Karpas-422 (cell line): ENCODE measurements around the gene AMT. TPM values are rescaled to one million over a fixed set of nuclear protein-coding genes. Genes with fewer than 3 reads are reported as not detected.

Experiments used
- DNase-seq: peaks from one replicate; pipeline ENCODE4 v3.0.0-alpha.2; 2015
- H2AFZ ChIP-seq: fragments of 200-600 bp; sonication (generic); 2 replicates; pipeline ENCODE4 v1.6.1; 2014; ENCODE audit warnings: antibody characterized with exemption, low read length, mixed read lengths
- H3K27ac ChIP-seq: fragments of 200-600 bp; sonication (generic); 2 replicates; pipeline ENCODE4 v1.5.1; 2014; ENCODE audit warnings: mild to moderate bottlenecking, low read length, moderate library complexity
- H3K27me3 ChIP-seq: fragments of 200-600 bp; sonication (generic); 2 replicates; pipeline ENCODE4 v1.6.1; 2014; ENCODE audit warnings: low read length, mixed read lengths
- H3K36me3 ChIP-seq: fragments of 200-600 bp; sonication (generic); 2 replicates; pipeline ENCODE4 v1.6.1; 2014; ENCODE audit warnings: low read length, mixed read lengths; ENCODE audit not compliant: insufficient read depth
- H3K4me1 ChIP-seq: fragments of 200-600 bp; sonication (generic); 2 replicates; pipeline ENCODE4 v1.6.1; 2014; ENCODE audit warnings: mild to moderate bottlenecking, low read length, mixed read lengths
- H3K4me2 ChIP-seq: fragments of 200-600 bp; sonication (generic); 2 replicates; pipeline ENCODE4 v1.6.1; 2014; ENCODE audit warnings: low read length, low read depth, mild to moderate bottlenecking; ENCODE audit not compliant: poor library complexity, severe bottlenecking
- H3K4me3 ChIP-seq: fragments of 200-600 bp; sonication (generic); 2 replicates; pipeline ENCODE4 v1.5.1; 2014; ENCODE audit warnings: mild to moderate bottlenecking, antibody characterized with exemption, low read length, mixed read lengths
- H3K79me2 ChIP-seq: fragments of 200-600 bp; sonication (generic); 2 replicates; pipeline ENCODE4 v1.6.1; 2014; ENCODE audit warnings: mild to moderate bottlenecking, low read length, mixed read lengths
- H3K9ac ChIP-seq: fragments of 200-600 bp; sonication (generic); 2 replicates; pipeline ENCODE4 v1.6.0; 2014; ENCODE audit warnings: low read length
- H3K9me2 ChIP-seq: fragments of 200-600 bp; sonication (generic), shearing (Covaris generic); replicated peaks from 2 replicates; pipeline ENCODE4 v1.6.0; 2014; ENCODE audit warnings: mild to moderate bottlenecking, low read length, moderate library complexity; ENCODE audit not compliant: insufficient read depth
- H3K9me3 ChIP-seq: fragments of 300-700, 200-600 bp; sonication (generic); 2 replicates; pipeline ENCODE4 v1.6.1; 2014; ENCODE audit warnings: low read length, mixed read lengths
- H4K20me1 ChIP-seq: fragments of 200-600 bp; sonication (generic); 2 replicates; pipeline ENCODE4 v1.6.1; 2014; ENCODE audit warnings: mild to moderate bottlenecking, antibody characterized with exemption, low read length, low read depth; ENCODE audit not compliant: insufficient read depth
- total RNA-seq: library from RNA; depleted of rRNA; stranded (reverse); fragments of >200 nt; shearing (Covaris generic); gene quantifications from 2 replicates; pipeline ENCODE4 v1.2.3, GENCODE V29; 2014; ENCODE audit warnings: low replicate concordance

Gene AMT
- total RNA-seq, 1 experiment from 2014 or later, result 5.9 TPM

DNA sequence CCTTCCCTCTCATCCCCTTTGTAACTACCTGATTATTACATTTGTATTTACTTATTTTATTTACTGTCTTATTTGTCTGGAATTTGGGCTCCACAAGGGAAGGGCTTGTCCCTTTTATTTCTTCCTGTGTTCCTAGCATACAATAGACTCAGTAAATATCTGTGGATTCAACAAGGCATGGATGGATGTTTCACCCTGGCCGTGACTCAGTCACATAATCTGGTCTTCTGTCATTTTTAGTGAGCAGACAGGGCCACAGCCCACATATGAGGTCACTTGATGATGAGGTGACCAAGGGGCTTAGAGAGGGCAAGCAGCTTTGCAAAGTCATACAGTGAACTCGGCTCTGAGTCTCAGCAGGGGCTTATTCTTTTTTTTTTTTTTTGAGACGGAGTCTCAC, 39.9 kb upstream of the AMT start:
- H3K79me2 ChIP-seq, result no peaks in the 10 kb centered on the region
- no peaks in the 10 kb centered on the region for H4K20me1 ChIP-seq
- no peak for DNase-seq
- no peak overlapping the region for H3K4me2 ChIP-seq
- no peak overlapping the region for H3K4me3 ChIP-seq
- H3K36me3 ChIP-seq, result no peaks in the 10 kb centered on the region
- H3K9me2 ChIP-seq, result no peaks in the 10 kb centered on the region
- no peak overlapping the region for H3K27ac ChIP-seq
- no peaks in the 10 kb centered on the region for H3K27me3 ChIP-seq
- H3K9me3 ChIP-seq, result no peaks in the 10 kb centered on the region
- no peak overlapping the region for H3K9ac ChIP-seq
- H2AFZ ChIP-seq, result no peak overlapping the region
- no peaks in the 10 kb centered on the region for H3K4me1 ChIP-seq

DNA sequence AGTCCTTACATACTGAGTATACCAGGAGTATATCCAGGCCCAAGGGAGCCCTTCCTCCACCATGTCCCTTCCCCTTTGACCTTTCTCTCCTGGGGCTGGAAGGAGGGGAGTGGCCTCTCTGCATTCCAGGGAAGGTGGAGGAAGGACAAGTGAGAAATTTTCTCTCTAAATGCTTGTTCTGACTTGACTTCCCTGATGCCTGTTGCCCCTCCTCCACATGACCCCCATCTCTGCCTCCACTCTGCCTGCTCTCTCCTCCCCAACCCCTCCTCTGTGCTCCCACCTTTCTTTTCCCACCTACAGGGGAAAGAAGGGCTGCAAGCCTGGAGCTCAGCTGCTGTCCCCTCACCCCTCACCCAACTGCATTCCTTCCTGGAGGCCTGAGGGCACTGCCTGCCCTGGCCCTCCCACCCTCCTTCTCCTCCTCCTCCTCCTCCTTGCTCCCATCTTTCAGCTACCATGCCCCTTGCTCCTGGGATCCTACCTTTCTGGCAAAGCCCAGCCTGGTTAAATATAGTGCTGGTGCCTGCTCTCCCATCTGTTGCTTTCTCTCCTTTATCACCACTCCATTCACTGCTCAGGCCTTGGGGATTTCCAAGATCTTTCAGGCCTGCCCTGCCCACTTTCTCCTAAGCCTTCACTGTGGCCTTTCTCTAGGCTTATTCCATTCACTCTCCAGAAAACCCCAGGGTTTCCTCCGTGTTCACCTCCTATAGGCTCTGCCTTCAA, 39.3 kb upstream of the AMT start:
- no peaks in the 10 kb centered on the region for H3K9me2 ChIP-seq
- no peaks in the 10 kb centered on the region for H3K27me3 ChIP-seq
- no peaks in the 10 kb centered on the region for H3K79me2 ChIP-seq
- H3K9me3 ChIP-seq, result no peaks in the 10 kb centered on the region
- H3K4me1 ChIP-seq, result no peaks in the 10 kb centered on the region
- H3K9ac ChIP-seq, result no peak overlapping the region
- H3K4me2 ChIP-seq, result no peak overlapping the region
- H3K27ac ChIP-seq, result no peak overlapping the region
- H3K4me3 ChIP-seq, result no peak overlapping the region
- H4K20me1 ChIP-seq, result no peaks in the 10 kb centered on the region
- no peaks in the 10 kb centered on the region for H3K36me3 ChIP-seq
- no peak for DNase-seq
- H2AFZ ChIP-seq, result no peak overlapping the region

DNA sequence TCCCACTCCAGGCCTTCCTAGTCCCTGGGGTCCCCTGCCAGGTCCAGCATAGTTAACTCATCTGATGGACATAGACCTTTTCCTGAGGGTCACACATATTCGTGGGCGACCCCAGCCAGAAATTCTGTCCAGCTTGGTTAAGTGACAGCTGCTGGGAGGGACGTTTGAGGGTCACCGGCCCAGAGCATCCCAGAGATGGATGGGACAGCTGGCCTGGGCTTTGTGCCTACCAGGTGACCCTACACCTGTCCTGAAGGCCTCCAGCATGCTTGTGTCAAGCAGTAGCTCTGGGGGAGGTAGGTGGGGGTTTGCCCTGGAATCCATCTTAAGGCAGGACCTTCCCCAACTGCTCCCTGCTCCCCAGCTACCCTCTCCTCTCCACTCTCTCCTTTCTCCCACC, 38.7 kb upstream of the AMT start:
- Histone ChIP-seq H3K9me3 (no peaks in the 10 kb centered on the region), H3K4me2 (no peak overlapping the region), H4K20me1 (no peaks in the 10 kb centered on the region), H3K27me3 (no peaks in the 10 kb centered on the region), H3K4me3 (no peak overlapping the region), H3K9me2 (no peaks in the 10 kb centered on the region), H2AFZ (no peak overlapping the region), H3K27ac (no peak overlapping the region), H3K4me1 (no peaks in the 10 kb centered on the region), H3K9ac (no peak overlapping the region), H3K36me3 (no peaks in the 10 kb centered on the region), H3K79me2 (no peaks in the 10 kb centered on the region)
- DNase-seq, result no peak

DNA sequence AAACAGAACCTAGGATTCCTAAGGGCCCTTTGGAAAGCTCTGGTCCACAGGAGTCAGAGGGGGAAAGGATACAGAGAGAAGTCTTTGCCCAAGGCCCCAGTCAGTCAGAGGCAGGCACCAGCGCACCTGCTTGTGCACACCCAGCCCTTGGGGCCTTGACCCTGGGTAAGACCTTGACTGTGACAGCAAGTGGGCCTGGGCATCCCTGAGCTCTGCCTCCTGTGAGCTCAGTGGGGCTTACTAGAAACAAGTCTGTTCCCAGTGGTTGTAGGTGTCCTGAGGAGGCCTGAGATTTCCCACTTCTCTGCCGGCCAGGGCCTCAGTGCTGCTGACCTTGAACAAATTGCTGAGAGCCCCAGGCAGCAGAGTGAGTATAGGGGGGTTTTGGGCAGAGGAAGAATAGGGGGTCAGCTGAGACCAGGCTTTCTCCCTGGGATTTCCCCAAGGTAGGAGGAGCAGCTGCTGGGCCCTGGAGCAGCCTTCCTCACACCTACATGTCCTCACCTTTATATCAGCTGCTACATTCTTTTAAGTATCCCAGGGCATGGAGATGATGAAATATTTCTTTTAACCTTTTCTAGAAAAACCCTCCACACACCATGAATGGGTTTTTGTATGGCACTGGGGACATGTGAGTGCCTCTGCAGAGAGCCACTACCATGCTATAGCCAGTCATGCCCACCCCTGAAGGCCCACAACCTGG, 38.1 kb upstream of the AMT start:
- Histone ChIP-seq H3K9me2 (no peaks in the 10 kb centered on the region), H3K27me3 (no peaks in the 10 kb centered on the region), H3K27ac (no peak overlapping the region), H3K9me3 (no peaks in the 10 kb centered on the region), H3K36me3 (no peaks in the 10 kb centered on the region), H2AFZ (no peak overlapping the region), H3K79me2 (no peaks in the 10 kb centered on the region), H3K4me3 (no peak overlapping the region), H4K20me1 (no peaks in the 10 kb centered on the region), H3K9ac (no peak overlapping the region), H3K4me1 (no peaks in the 10 kb centered on the region), H3K4me2 (no peak overlapping the region)
- no peak for DNase-seq

DNA sequence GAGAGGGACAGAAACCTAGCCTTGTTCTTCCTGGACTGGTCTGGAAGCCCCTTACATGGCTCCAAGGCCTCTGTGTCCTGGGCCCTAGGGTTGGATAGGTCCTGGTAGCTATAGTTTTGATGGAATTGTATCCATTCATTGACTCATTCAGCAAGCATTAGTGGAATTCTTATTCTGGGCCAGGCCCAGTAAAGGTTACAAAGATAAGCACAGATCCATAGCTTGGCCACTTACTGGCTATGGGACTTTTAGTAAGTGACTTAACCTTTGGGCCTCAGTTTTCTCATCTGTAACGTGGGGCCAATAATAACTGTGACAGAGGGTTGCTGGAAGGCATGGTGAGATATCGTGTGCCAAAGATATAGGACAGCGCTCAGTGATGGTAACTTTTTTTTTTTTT, 34.2 kb upstream of the AMT start:
- no peak overlapping the region for H3K4me3 ChIP-seq
- no peaks in the 10 kb centered on the region for H3K9me2 ChIP-seq
- H3K79me2 ChIP-seq, result no peaks in the 10 kb centered on the region
- no peaks in the 10 kb centered on the region for H3K27me3 ChIP-seq
- H3K9me3 ChIP-seq, result no peaks in the 10 kb centered on the region
- no peaks in the 10 kb centered on the region for H4K20me1 ChIP-seq
- H3K36me3 ChIP-seq, result no peaks in the 10 kb centered on the region
- no peak overlapping the region for H3K27ac ChIP-seq
- no peak overlapping the region for H3K9ac ChIP-seq
- H2AFZ ChIP-seq, result no peak overlapping the region
- DNase-seq, result no peak
- no peaks in the 10 kb centered on the region for H3K4me1 ChIP-seq
- H3K4me2 ChIP-seq, result no peak overlapping the region

DNA sequence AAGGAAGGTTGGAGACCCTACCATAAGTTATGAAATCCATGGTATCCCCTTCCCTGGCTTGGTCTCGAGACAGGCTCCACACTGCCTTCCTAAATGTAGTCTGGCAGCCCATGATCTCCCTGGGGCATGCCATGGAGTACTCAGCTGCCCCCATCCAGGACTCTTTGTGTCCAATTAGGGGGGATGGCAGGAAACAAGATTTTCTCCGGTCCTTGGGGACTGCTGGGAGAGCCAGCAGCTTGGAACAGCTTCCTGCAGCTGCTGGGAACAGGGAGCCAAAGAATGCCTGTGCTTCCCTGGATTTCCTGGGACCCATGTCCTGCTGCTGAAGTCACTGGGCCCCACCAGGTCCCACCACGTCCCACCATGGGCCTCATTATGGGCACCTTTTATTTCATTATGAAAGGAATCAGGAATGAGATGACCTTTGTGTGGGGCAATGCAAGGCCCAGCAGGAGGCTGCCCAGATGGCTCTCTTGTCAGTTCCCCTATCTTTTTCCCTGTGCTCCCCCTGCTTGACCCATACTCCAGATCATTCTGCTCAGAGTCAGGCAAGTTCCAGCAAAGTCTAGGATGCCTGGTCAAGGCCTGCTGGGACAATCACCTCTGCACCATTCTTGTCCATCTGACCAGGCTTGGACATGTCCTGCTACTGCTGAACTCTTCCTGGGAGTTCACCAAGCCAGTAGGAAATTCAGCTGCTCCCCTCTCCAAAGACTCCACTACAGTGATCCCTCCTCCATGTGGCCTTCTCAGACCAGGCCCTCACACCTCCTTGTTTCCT, 32.8 kb upstream of the AMT start:
- H3K4me3 ChIP-seq, result no peak overlapping the region
- H3K36me3 ChIP-seq, result no peaks in the 10 kb centered on the region
- no peak overlapping the region for H3K9ac ChIP-seq
- no peaks in the 10 kb centered on the region for H3K9me3 ChIP-seq
- H2AFZ ChIP-seq, result no peak overlapping the region
- no peaks in the 10 kb centered on the region for H3K27me3 ChIP-seq
- no peak for DNase-seq
- H3K79me2 ChIP-seq, result no peaks in the 10 kb centered on the region
- no peaks in the 10 kb centered on the region for H3K4me1 ChIP-seq
- no peak overlapping the region for H3K4me2 ChIP-seq
- no peaks in the 10 kb centered on the region for H4K20me1 ChIP-seq
- no peaks in the 10 kb centered on the region for H3K9me2 ChIP-seq
- no peak overlapping the region for H3K27ac ChIP-seq

DNA sequence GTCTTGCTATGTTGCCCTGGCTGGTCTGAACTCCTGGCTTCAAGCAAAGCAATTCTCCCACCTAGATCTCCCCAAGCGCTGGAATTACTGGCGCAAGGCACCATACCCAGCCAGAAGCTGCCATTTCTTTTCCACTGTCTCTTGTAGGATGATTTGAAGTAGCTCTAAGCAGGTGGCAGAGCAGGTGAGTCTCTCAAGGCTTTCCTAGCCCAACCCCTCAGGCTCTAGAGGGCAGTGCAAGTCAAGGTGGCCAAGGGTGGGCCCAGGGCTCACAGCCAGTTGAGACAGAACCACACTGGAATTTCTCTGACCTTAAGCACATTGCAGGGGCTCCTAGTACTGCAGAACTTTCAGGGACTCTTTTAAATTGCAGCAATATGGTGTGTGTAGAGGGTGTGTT, 32.2 kb upstream of the AMT start:
- H3K36me3 ChIP-seq, result no peaks in the 10 kb centered on the region
- H2AFZ ChIP-seq, result no peak overlapping the region
- DNase-seq, result peak; percentile 57
- H3K9ac ChIP-seq, result no peak overlapping the region
- H3K79me2 ChIP-seq, result no peaks in the 10 kb centered on the region
- no peaks in the 10 kb centered on the region for H3K9me2 ChIP-seq
- no peak overlapping the region for H3K4me2 ChIP-seq
- no peaks in the 10 kb centered on the region for H3K9me3 ChIP-seq
- H3K4me3 ChIP-seq, result no peak overlapping the region
- H3K4me1 ChIP-seq, result no peaks in the 10 kb centered on the region
- H3K27me3 ChIP-seq, result no peaks in the 10 kb centered on the region
- no peaks in the 10 kb centered on the region for H4K20me1 ChIP-seq
- no peak overlapping the region for H3K27ac ChIP-seq

DNA sequence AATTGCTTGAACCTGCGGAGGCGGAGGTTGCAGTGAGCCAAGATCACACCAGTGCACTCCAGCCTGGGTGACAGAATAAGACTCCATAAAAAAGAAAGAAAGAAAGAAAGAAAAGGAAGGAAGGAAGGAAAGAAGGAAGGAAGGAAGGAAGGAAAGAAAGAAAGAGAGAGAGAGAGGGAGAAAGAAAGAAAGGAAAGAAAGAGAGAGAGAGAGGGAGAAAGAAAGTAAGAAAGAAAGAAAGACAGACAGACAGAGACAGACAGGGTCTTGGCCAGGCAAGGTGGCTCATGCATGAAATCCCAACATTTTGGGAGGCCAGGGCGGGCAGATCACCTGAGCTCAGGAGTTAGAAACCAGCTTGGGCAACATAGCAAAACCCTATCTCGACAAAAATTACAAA, 31.3 kb upstream of the AMT start:
- Histone ChIP-seq H3K27ac (no peak overlapping the region), H3K4me2 (no peak overlapping the region), H3K9ac (no peak overlapping the region), H3K9me2 (no peaks in the 10 kb centered on the region), H4K20me1 (no peaks in the 10 kb centered on the region), H3K27me3 (no peaks in the 10 kb centered on the region), H3K9me3 (no peaks in the 10 kb centered on the region), H3K79me2 (no peaks in the 10 kb centered on the region), H3K4me3 (no peak overlapping the region), H2AFZ (no peak overlapping the region), H3K36me3 (no peaks in the 10 kb centered on the region), H3K4me1 (peaks cover 2% of the 10 kb centered on the region; the same call in 1 of the 2 replicates)
- no peak for DNase-seq
